ENCODE measurements around the gene CASD1.

GRCh38 chr7:94595717-94596116 is 86.1 kb downstream of the CASD1 start:
- TF ChIP-seq CTCF (conservative IDR thresholded peaks at IDR 0.05 in 1 of 2, IDR thresholded peaks at IDR 0.05 in 1 of 2; ENCODE audit: extremely low read depth in 1 of 2, insufficient read depth in 1 of 2, low read depth in 1 of 2, low read length in 2 of 2) (no peak), EZH2 (IDR thresholded peaks at IDR 0.05; ENCODE audit: borderline replicate concordance, low read length) (no peak)
